Kidney epithelial cell (primary cell): ENCODE data around the gene UNC80. TPM values are rescaled to one million over a fixed set of nuclear protein-coding genes. Genes with fewer than 3 reads are reported as not detected.
A peak's percentile ranks its signal among the peaks of the same experiment; 100 is the strongest.

Source experiments
- DNase-seq: peaks from one replicate; pipeline ENCODE4 v3.0.0-alpha.2; 2010; ENCODE audit warnings: low read depth
- H3K27me3 ChIP-seq: 2 replicates; pipeline ENCODE4 v1.6.0; 2011; ENCODE audit warnings: low read length; ENCODE audit not compliant: control insufficient read depth, insufficient read depth
- H3K36me3 ChIP-seq: 2 replicates; pipeline ENCODE4 v1.5.1; 2011; ENCODE audit warnings: low read length; ENCODE audit not compliant: control insufficient read depth, insufficient read depth
- H3K4me3 ChIP-seq: 2 replicates; pipeline ENCODE4 v1.5.1; 2011; ENCODE audit warnings: low read depth, mild to moderate bottlenecking, control low read depth, low read length
- CTCF ChIP-seq: IDR thresholded peaks from 2 replicates; pipeline ENCODE4 v1.5.1; 2011; ENCODE audit warnings: mild to moderate bottlenecking, moderate library complexity, low read length, control low read depth, inconsistent platforms; ENCODE audit not compliant: insufficient read depth, poor library complexity, severe bottlenecking
- total RNA-seq: library from RNA; depleted of rRNA; stranded (reverse); fragments of >200 nt; gene quantifications from 2 replicates; pipeline ENCODE4 v1.2.3, GENCODE V29; 2015

Gene UNC80
- total RNA-seq, 1 donor from 2014 or later, result not detected

- no peak for TF ChIP-seq CTCF
- no peaks in the 10 kb centered on the region for H3K27me3 ChIP-seq
- no peak overlapping the region for H3K4me3 ChIP-seq
- DNase-seq, result no peak
- H3K36me3 ChIP-seq, result no peaks in the 10 kb centered on the region
Observed at GRCh38 chr2:209946539-209946938, 174.9 kb downstream of the UNC80 start.

- DNase-seq, result no peak
- Histone ChIP-seq H3K27me3 (no peaks in the 10 kb centered on the region), H3K4me3 (no peak overlapping the region), H3K36me3 (no peaks in the 10 kb centered on the region)
- TF ChIP-seq CTCF, result no peak
Observed at GRCh38 chr2:209956271-209956670, 184.6 kb downstream of the UNC80 start.

- no peak for DNase-seq
- no peak overlapping the region for H3K4me3 ChIP-seq
- no peak for TF ChIP-seq CTCF
- no peaks in the 10 kb centered on the region for H3K27me3 ChIP-seq
- no peaks in the 10 kb centered on the region for H3K36me3 ChIP-seq
Observed at GRCh38 chr2:209958016-209958415, 186.4 kb downstream of the UNC80 start.

- Histone ChIP-seq H3K36me3 (no peaks in the 10 kb centered on the region), H3K27me3 (no peaks in the 10 kb centered on the region), H3K4me3 (no peak overlapping the region)
- TF ChIP-seq CTCF, result no peak
- no peak for DNase-seq
Observed at GRCh38 chr2:209960045-209960444, 188.4 kb downstream of the UNC80 start.

GRCh38 chr2:209960676-209961630 lies 189.3 kb downstream of the UNC80 start:
- no peak for DNase-seq
- Histone ChIP-seq H3K27me3 (no peaks in the 10 kb centered on the region), H3K4me3 (no peak overlapping the region), H3K36me3 (no peaks in the 10 kb centered on the region)
- peak; percentile 73 for TF ChIP-seq CTCF
